GM19395 (cell line): ENCODE measurements around the gene XPO6.

Experiments
- ATAC-seq: cut with Tn5 transposase; IDR thresholded peaks from one replicate; pipeline ENCODE4 v1.9.1; 2021; ENCODE audit warnings: mild to moderate bottlenecking, moderate library complexity; ENCODE audit not compliant: unreplicated experiment

Gene XPO6

GRCh38 chr16:28186752-28187151, 25.0 kb downstream of the XPO6 start:
- no peak for ATAC-seq

DNA sequence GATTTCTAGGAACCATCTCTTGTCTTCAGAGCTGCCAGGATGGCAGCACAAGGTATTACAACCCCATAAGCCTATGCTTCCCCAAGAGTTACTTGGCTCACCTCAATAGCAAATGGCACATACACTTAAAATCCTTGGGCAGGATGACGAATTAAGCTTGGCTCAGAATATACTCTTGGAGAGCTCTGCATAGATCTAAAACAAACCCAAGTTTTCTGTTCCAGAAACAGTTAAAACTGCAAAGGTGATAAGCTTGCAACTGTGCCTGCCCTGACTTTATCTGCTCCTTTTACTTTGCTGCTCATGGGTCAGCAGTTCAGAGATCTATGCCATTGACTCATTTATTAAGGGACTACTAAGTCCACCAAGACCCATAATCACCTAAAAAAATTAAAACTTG, 26.1 kb downstream of the XPO6 start:
- ATAC-seq = no peak

- ATAC-seq = no peak
Observed at GRCh38 chr16:28184625-28185024, 27.1 kb downstream of the XPO6 start.

- ATAC-seq = no peak
Observed at GRCh38 chr16:28183930-28184329, 27.8 kb downstream of the XPO6 start.

GRCh38 chr16:28183484-28183883, 28.3 kb downstream of the XPO6 start:
- no peak for ATAC-seq

GRCh38 chr16:28182801-28183200, 29.0 kb downstream of the XPO6 start:
- no peak for ATAC-seq

GRCh38 chr16:28182183-28182582, 29.6 kb downstream of the XPO6 start:
- ATAC-seq = no peak

GRCh38 chr16:28181515-28181914, 30.2 kb downstream of the XPO6 start:
- ATAC-seq = no peak

GRCh38 chr16:28180655-28181460, 30.9 kb downstream of the XPO6 start:
- no peak for ATAC-seq

DNA sequence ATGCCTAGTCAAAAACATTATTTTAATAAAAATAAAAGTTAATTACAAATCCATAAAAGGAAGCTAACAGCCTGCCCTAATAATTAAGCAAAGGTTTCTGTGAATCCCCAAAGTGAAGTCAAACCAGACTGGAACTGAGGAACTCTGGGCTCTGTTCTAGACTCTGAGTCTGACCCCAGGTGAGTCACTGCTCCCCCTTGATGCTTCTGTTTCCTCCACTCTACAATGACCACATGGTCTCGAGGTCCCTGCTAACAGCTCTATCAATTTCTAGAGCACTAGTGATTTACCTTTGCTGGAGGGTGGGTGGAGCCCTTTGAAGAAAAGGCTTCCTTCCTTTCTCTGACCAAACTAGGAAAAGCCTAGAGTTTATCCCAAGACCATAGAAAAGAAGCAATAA, 32.4 kb downstream of the XPO6 start:
- ATAC-seq = no peak

DNA sequence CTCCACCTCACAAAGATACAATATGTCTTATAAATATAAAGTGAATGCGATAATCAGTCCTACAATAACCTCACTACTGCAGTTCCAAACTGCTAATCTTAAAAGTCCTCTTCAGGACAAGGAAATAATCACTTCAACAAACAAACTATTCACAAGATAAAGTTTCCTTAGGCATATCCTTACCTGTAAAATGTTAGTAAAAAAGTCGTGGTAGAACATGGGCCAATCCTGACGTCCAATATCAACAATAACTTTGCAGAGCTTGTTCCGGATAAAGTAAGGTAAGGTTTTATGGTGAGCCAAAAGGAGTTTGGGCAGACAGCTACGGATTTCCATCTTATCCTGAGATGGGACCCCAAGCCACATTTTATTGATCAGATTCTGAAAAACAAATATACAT, 36.0 kb downstream of the XPO6 start:
- ATAC-seq = no peak

- ATAC-seq = no peak
Observed at GRCh38 chr16:28172336-28172735, 39.4 kb downstream of the XPO6 start.

DNA sequence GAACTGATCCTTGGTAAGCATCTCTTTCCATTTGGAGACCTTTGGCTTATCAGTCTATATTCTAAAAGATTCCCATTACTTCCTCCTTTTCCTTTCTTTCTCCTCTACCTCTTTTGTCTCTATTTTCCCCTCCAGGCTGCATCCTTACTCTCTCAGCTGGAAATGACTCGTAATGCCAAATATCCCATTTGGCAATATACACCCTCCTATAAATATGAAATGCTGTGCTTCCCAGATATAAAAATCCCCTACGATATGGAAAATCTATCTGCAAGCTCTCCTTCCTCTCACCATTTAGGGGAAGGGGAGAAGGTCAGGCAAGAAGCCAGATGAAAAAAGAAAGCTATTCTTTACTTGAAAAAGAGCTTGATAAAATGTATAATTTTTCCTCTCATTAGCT, 39.9 kb downstream of the XPO6 start:
- no peak for ATAC-seq

- ATAC-seq = no peak
Observed at GRCh38 chr16:28168991-28169554, 42.7 kb downstream of the XPO6 start.

GRCh38 chr16:28167730-28168129, 44.0 kb downstream of the XPO6 start:
- ATAC-seq = no peak

GRCh38 chr16:28167221-28167620, 44.5 kb downstream of the XPO6 start:
- no peak for ATAC-seq

DNA sequence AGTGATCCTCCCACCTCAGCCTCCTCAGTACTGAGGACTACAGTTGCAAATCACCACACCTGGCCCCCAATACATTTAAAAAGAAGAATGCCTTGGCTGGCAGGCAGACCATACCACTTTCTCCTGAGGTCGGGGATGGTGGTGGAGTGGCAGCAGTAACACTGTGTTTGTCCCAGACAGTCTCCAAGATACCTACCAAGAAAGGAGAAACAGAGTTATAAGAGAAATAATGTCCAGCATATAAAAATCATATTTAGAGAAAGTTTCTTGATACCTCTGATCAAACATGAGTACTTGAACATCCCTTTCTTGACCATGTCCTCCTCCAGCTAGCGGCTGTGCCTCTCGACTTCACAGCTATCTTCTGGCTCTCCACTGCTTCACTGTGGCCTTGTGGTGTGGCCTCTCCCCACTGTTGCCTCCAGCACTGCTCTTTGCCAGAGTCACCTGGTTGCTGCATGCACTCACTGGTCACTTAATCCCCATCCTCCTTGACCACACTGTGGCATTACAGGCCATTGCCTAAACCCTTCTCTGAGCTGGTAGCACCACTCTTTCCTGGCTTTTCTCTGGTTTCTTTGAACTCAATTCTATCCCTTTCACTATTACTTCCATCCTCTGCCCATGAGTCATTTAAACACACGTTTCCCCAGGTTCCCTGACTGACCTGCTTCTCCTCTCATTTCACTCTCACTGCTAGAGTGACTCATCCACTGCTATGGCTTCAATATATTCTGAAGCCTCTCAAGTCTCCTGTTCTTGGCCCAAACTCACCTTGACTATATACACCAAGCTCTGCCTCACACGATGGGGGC, 45.2 kb downstream of the XPO6 start:
- ATAC-seq = no peak

DNA sequence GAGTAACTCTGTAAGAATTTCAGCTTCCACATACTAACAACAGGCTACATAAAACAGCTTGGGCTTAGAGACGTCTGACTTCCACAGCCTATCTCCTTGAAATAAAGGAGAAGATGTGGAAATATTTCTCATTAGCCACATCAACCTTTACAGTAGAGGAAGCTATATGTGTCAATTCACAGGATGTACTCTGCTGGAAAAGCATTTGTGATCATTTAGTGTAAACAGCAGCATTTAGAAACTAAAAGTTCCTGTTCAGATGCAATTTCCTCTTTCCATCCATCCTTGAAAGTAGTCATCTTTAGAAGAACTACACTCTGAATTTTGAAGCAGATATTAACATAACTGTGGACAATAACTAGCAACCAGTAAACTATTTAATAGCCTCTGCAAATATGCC, 46.2 kb downstream of the XPO6 start:
- no peak for ATAC-seq

DNA sequence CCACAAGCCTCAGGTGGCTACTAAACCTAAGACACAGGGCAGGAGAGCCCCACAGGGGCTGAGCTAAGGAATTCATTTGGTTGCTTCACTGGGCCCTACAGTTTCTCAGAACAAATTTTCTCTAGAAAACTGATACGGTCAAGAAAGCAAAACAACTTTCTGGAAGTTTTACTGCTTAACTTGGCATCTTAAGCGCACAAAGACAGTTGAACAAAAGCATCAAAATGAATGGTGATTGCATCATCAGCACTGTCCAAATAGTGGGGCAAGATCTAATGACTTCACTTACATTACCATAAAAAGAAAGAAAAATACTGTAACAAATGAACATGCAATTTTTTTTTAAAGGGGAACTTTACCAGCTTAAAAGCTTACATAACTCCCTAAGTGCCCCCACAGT, 47.6 kb downstream of the XPO6 start:
- no peak for ATAC-seq

- no peak for ATAC-seq
Observed at GRCh38 chr16:28163699-28164098, 48.1 kb downstream of the XPO6 start.

GRCh38 chr16:28162326-28162877, 49.4 kb downstream of the XPO6 start:
- no peak for ATAC-seq

GRCh38 chr16:28161626-28162025, 50.1 kb downstream of the XPO6 start:
- no peak for ATAC-seq
